CD8-positive, alpha-beta memory T cell (primary cell): ENCODE data around the gene NUP62CL. TPM values are rescaled to one million over a fixed set of nuclear protein-coding genes. Genes with fewer than 3 reads are reported as not detected.
"Not testable (repeated sequence)": the region's sequence is repeated elsewhere in the genome, so short reads cannot be mapped to it uniquely, and the experiment has no call there.

ENCODE experiments used
- CTCF ChIA-PET: fragments of 350-600 bp; sonication (Branson Sonifier 250); formaldehyde crosslinking; loops from one replicate; lab custom pipeline; 2021; ENCODE audit warnings: antibody characterized with exemption; lab: Charles Lee
- POLR2A ChIA-PET: fragments of 350-600 bp; sonication (Branson Sonifier 250); formaldehyde crosslinking; loops from one replicate; lab custom pipeline; 2021; ENCODE audit warnings: antibody characterized with exemption; lab: Charles Lee
- DNase-seq, 5 donors: peaks; one replicate each; pipeline versions ENCODE4 v3.0.0 to v3.0.0-alpha.2; 2020 to 2022; ENCODE audit warnings: mixed read lengths in 1 of 5
- H3K27ac ChIP-seq: one replicate; pipeline ENCODE4 v1.7.0; 2013; ENCODE audit warnings: low read depth, mild to moderate bottlenecking, low read length, moderate library complexity
- H3K27me3 ChIP-seq: 2 replicates; pipeline ENCODE4 v1.7.0; 2013; ENCODE audit warnings: low read length, mild to moderate bottlenecking; ENCODE audit not compliant: insufficient read depth, poor library complexity, severe bottlenecking
- H3K36me3 ChIP-seq: 2 replicates; pipeline ENCODE4 v1.7.0; 2013; ENCODE audit warnings: mild to moderate bottlenecking, low read length, moderate library complexity; ENCODE audit not compliant: insufficient read depth
- H3K4me1 ChIP-seq: 2 replicates; pipeline ENCODE4 v1.7.0; 2013; ENCODE audit warnings: mild to moderate bottlenecking, low read length, moderate library complexity; ENCODE audit not compliant: insufficient read depth
- H3K4me3 ChIP-seq: 2 replicates; pipeline ENCODE4 v1.7.0; 2013; ENCODE audit warnings: mild to moderate bottlenecking, low read length
- H3K9me3 ChIP-seq: 2 replicates; pipeline ENCODE4 v1.7.0; 2013; ENCODE audit warnings: mild to moderate bottlenecking, low read length
- H3K27ac Mint-ChIP-seq, 8 donors: one replicate each; pipeline ENCODE4 v1.8.0; 2020 to 2021; ENCODE audit warnings: mixed read lengths in 8 of 8, mild to moderate bottlenecking in 6 of 8, inconsistent platforms in 3 of 8, moderate library complexity in 3 of 8
- H3K27me3 Mint-ChIP-seq, 2 donors: one replicate each; pipeline ENCODE4 v1.8.0; 2020 to 2021; ENCODE audit warnings: mixed read lengths in 2 of 2, mild to moderate bottlenecking in 1 of 2, moderate library complexity in 1 of 2
- H3K36me3 Mint-ChIP-seq, 3 donors: one replicate each; pipeline ENCODE4 v1.8.0; 2020 to 2021; ENCODE audit warnings: mixed read lengths in 3 of 3, inconsistent platforms in 1 of 3, mild to moderate bottlenecking in 1 of 3
- H3K4me1 Mint-ChIP-seq, 3 donors: one replicate each; pipeline ENCODE4 v1.8.0; 2020 to 2021; ENCODE audit warnings: mixed read lengths in 3 of 3, inconsistent platforms in 1 of 3, mild to moderate bottlenecking in 1 of 3
- H3K4me3 Mint-ChIP-seq, 7 donors: one replicate each; pipeline ENCODE4 v1.8.0; 2020 to 2021; ENCODE audit warnings: mixed read lengths in 7 of 7, mild to moderate bottlenecking in 6 of 7, moderate library complexity in 4 of 7, inconsistent platforms in 2 of 7
- H3K9me3 Mint-ChIP-seq, 5 donors: one replicate each; pipeline ENCODE4 v1.8.0; 2020 to 2022; ENCODE audit warnings: mixed read lengths in 5 of 5, mild to moderate bottlenecking in 3 of 5, moderate library complexity in 2 of 5, inconsistent platforms in 1 of 5
- polyA plus RNA-seq: library from polyadenylated mRNA; unstranded; fragments of 300-500 nt; fragmentation: Illumina TruSeq; gene quantifications from one replicate; pipeline ENCODE4 v1.2.3, GENCODE V29; 2021
- total RNA-seq, 2 experiments: library from RNA; stranded (reverse); gene quantifications; one replicate each; pipeline ENCODE4 v1.2.3, GENCODE V29; 2021

Gene NUP62CL
- total and polyA plus RNA-seq, 3 experiments from 2014 or later = 1.8 to 2.6 (median 2.0) TPM

GRCh38 chrX:107204068-107204605 lies 2.1 kb downstream of the NUP62CL start:
- ChIA-PET CTCF (no interaction called here), POLR2A (no interaction called here)
- Mint-ChIP-seq H3K36me3 (no peaks in the 10 kb centered on the region), H3K27ac (no peak overlapping the region), H3K9me3 (no peaks in the 10 kb centered on the region), H3K4me1 (peaks cover 7 to 14% (median 13%) of the 10 kb centered on the region in 3 donors), H3K4me3 (no peak overlapping the region), H3K27me3 (no peaks in the 10 kb centered on the region)
- Histone ChIP-seq H3K27me3 (no peaks in the 10 kb centered on the region), H3K4me3 (no peak overlapping the region), H3K36me3 (no peaks in the 10 kb centered on the region), H3K9me3 (no peaks in the 10 kb centered on the region), H3K27ac (no peak overlapping the region), H3K4me1 (no peaks in the 10 kb centered on the region)
- no peak for DNase-seq

GRCh38 chrX:107199491-107199890 lies 6.7 kb downstream of the NUP62CL start:
- no peaks in the 10 kb centered on the region for H3K4me1 Mint-ChIP-seq
- no peak overlapping the region for H3K4me3 Mint-ChIP-seq

GRCh38 chrX:107198074-107198473 lies 8.2 kb downstream of the NUP62CL start:
- CTCF ChIA-PET, H3K4me1 ChIP-seq, H3K27me3 Mint-ChIP-seq, H3K4me3 ChIP-seq, H3K4me1 Mint-ChIP-seq, H3K9me3 Mint-ChIP-seq, H3K36me3 Mint-ChIP-seq, H3K36me3 ChIP-seq, POLR2A ChIA-PET, H3K9me3 ChIP-seq, H3K27me3 ChIP-seq, H3K27ac ChIP-seq, H3K4me3 Mint-ChIP-seq, H3K27ac Mint-ChIP-seq, DNase-seq: not testable (repeated sequence)

More at GRCh38 chrX:107199491-107199890, 6.7 kb downstream of the NUP62CL start:
- H3K36me3 Mint-ChIP-seq = no peaks in the 10 kb centered on the region
- ChIA-PET POLR2A (no interaction called here), CTCF (no interaction called here)
- Histone ChIP-seq H3K4me3 (no peak overlapping the region), H3K27ac (no peak overlapping the region), H3K9me3 (no peaks in the 10 kb centered on the region), H3K27me3 (no peaks in the 10 kb centered on the region), H3K36me3 (no peaks in the 10 kb centered on the region), H3K4me1 (no peaks in the 10 kb centered on the region)
- H3K27me3 Mint-ChIP-seq = peaks cover 0 to 3% of the 10 kb centered on the region in 2 donors
- no peaks in the 10 kb centered on the region for H3K9me3 Mint-ChIP-seq
- DNase-seq = no peak
- no peak overlapping the region for H3K27ac Mint-ChIP-seq

- no peaks in the 10 kb centered on the region for H3K9me3 ChIP-seq
- POLR2A ChIA-PET = no interaction called here
- no peak overlapping the region for H3K27ac Mint-ChIP-seq
- CTCF ChIA-PET = no interaction called here
- H3K27me3 ChIP-seq = no peaks in the 10 kb centered on the region
- no peak overlapping the region for H3K27ac ChIP-seq
- no peak overlapping the region for H3K4me3 ChIP-seq
- H3K36me3 Mint-ChIP-seq = no peaks in the 10 kb centered on the region
- no peak overlapping the region for H3K4me3 Mint-ChIP-seq
- no peaks in the 10 kb centered on the region for H3K4me1 Mint-ChIP-seq
- DNase-seq = no peak
- H3K36me3 ChIP-seq = no peaks in the 10 kb centered on the region
- H3K27me3 Mint-ChIP-seq = peaks cover 0 to 3% of the 10 kb centered on the region in 2 donors
- H3K9me3 Mint-ChIP-seq = no peaks in the 10 kb centered on the region
- no peaks in the 10 kb centered on the region for H3K4me1 ChIP-seq
These were observed 8.9 kb downstream of the NUP62CL start for GRCh38 chrX:107197319-107197718.

- no peak for DNase-seq
- no peaks in the 10 kb centered on the region for H3K9me3 ChIP-seq
- Mint-ChIP-seq H3K9me3 (no peaks in the 10 kb centered on the region), H3K27ac (no peak overlapping the region), H3K36me3 (no peaks in the 10 kb centered on the region), H3K4me3 (no peak overlapping the region), H3K27me3 (peaks cover 0 to 8% of the 10 kb centered on the region in 2 donors), H3K4me1 (no peaks in the 10 kb centered on the region)
- no peaks in the 10 kb centered on the region for H3K27me3 ChIP-seq
- ChIA-PET POLR2A (no interaction called here), CTCF (no interaction called here)
- no peaks in the 10 kb centered on the region for H3K36me3 ChIP-seq
- no peaks in the 10 kb centered on the region for H3K4me1 ChIP-seq
- H3K27ac ChIP-seq = no peak overlapping the region
- no peak overlapping the region for H3K4me3 ChIP-seq
These were observed 34.7 kb downstream of the NUP62CL start for GRCh38 chrX:107171369-107172102.

- DNase-seq = no peak
- ChIA-PET POLR2A (no interaction called here), CTCF (no interaction called here)
- H3K9me3 Mint-ChIP-seq = no peaks in the 10 kb centered on the region
- no peaks in the 10 kb centered on the region for H3K27me3 ChIP-seq
- no peak overlapping the region for H3K4me3 Mint-ChIP-seq
- H3K4me3 ChIP-seq = no peak overlapping the region
- H3K4me1 ChIP-seq = no peaks in the 10 kb centered on the region
- H3K4me1 Mint-ChIP-seq = no peaks in the 10 kb centered on the region
- H3K36me3 ChIP-seq = no peaks in the 10 kb centered on the region
- no peaks in the 10 kb centered on the region for H3K9me3 ChIP-seq
- H3K36me3 Mint-ChIP-seq = no peaks in the 10 kb centered on the region
- H3K27ac Mint-ChIP-seq = no peak overlapping the region
- peaks cover 0 to 8% of the 10 kb centered on the region in 2 donors for H3K27me3 Mint-ChIP-seq
- no peak overlapping the region for H3K27ac ChIP-seq
These were observed 37.5 kb downstream of the NUP62CL start for GRCh38 chrX:107168712-107169111.

- POLR2A ChIA-PET = no interaction called here
- DNase-seq = no peak
- Mint-ChIP-seq H3K9me3 (no peaks in the 10 kb centered on the region), H3K27ac (no peak overlapping the region), H3K36me3 (no peaks in the 10 kb centered on the region), H3K4me1 (no peaks in the 10 kb centered on the region), H3K27me3 (peaks cover 0 to 8% of the 10 kb centered on the region in 2 donors), H3K4me3 (no peak overlapping the region)
- Histone ChIP-seq H3K9me3 (no peaks in the 10 kb centered on the region), H3K27me3 (no peaks in the 10 kb centered on the region), H3K4me3 (no peak overlapping the region), H3K4me1 (no peaks in the 10 kb centered on the region), H3K27ac (no peak overlapping the region), H3K36me3 (no peaks in the 10 kb centered on the region)
- CTCF ChIA-PET = no interaction called here
These were observed 38.0 kb downstream of the NUP62CL start for GRCh38 chrX:107168257-107168656.

GRCh38 chrX:107167163-107167921 lies 38.9 kb downstream of the NUP62CL start:
- Histone ChIP-seq H3K4me3 (no peak overlapping the region), H3K27me3 (no peaks in the 10 kb centered on the region), H3K36me3 (no peaks in the 10 kb centered on the region), H3K9me3 (no peaks in the 10 kb centered on the region), H3K27ac (no peak overlapping the region), H3K4me1 (no peaks in the 10 kb centered on the region)
- H3K4me3 Mint-ChIP-seq = no peak overlapping the region
- ChIA-PET POLR2A (no interaction called here), CTCF (no interaction called here)
- no peaks in the 10 kb centered on the region for H3K36me3 Mint-ChIP-seq
- no peak for DNase-seq
- no peaks in the 10 kb centered on the region for H3K9me3 Mint-ChIP-seq
- peaks cover 0 to 8% of the 10 kb centered on the region in 2 donors for H3K27me3 Mint-ChIP-seq
- no peaks in the 10 kb centered on the region for H3K4me1 Mint-ChIP-seq
- H3K27ac Mint-ChIP-seq = no peak overlapping the region
